GM19193 (cell line): ENCODE data around the gene LSAMP.

ENCODE experiments used
- POLR2A ChIP-seq: IDR thresholded peaks from 4 replicates; pipeline ENCODE4 v1.6.1; 2011; ENCODE audit not compliant: insufficient read depth, insufficient read length; ENCODE audit errors: extremely low read depth

The LSAMP gene

DNA sequence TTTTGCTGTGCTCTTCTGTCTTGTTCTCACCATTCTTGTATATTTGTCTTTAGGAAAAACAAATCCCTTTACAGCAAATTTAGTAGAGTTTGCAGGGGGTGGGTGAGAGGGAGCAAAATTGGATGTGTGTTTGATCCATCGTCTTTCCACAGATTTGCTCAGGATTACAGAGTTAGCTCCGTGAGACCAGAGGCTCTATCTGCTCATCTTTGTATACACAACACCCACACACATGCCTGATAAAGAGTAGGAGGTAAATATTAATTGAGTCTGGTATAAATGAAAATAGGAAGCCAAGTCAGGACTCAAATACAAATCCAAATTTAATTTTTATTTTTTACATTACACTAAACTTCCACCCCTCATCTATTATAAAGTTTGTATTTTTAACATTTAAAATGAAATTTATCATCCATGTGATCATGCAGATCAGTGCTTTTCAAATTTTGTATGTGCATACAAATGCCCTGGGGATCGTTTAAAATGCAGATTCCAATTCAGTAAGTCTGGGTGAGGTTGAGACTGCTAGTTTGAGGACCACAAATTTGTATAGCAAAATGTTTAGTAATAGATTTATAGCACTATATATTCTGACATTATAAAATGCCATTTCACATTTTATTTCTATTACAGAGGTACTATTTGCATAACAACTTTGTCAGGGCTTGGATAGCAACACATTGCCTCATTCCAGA, 326.7 kb downstream of the LSAMP start:
- TF ChIP-seq POLR2A: no peak

DNA sequence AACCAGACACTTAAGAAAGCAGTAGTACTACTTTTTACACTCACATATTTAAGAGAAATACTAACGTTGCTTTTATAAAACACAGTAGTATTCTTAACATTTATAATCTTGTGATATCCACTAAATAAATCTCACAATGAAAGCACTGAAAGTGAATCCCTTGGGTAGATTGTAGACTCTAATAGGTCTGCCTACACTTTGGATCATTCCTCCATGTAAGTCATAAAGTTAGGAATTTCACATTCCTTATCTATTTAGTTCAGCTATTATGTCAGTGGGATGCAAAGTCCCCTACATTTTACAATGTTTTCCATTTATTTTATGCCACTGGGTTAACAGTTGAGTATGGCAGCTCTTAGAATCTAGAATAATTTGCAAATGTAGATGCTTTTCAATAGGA, 330.7 kb downstream of the LSAMP start:
- no peak for TF ChIP-seq POLR2A

DNA sequence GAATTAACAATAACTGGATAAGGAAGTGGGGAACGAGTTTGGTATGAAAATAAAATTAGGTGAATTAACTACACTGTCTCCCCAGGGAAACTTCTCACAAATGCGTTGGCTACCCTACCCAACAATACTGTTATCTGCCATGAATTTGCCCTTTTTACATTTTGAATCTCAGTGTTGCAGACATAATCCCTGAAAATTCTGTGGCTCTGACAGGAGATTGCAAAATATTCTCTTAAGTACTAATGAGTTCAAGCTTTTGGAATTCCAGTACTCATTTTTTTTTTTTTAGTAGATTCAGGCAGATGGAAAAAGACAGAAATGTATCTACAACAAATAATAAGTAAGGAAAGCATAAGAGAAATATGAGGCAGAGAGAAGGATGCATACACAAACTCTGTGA, 332.6 kb downstream of the LSAMP start:
- TF ChIP-seq POLR2A: no peak

DNA sequence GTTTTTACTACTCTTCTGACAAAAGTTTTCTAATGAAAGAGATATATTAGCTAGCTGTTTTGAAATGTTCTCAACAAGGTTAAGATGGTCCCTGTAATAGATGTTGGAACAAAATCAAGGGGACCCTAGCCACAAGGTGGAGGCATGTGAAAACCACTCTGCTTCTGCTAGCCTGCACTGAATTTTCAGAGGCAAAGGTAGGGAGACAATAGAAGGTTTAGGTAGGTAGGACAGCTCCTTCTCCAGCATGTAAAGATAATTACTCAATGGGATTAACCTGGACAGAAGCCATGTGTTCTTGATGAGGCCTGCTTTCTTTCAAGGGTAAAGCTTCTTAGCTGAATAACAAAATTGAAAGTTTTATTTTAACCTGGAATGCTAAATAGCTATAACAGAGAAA, 333.5 kb downstream of the LSAMP start:
- no peak for TF ChIP-seq POLR2A

DNA sequence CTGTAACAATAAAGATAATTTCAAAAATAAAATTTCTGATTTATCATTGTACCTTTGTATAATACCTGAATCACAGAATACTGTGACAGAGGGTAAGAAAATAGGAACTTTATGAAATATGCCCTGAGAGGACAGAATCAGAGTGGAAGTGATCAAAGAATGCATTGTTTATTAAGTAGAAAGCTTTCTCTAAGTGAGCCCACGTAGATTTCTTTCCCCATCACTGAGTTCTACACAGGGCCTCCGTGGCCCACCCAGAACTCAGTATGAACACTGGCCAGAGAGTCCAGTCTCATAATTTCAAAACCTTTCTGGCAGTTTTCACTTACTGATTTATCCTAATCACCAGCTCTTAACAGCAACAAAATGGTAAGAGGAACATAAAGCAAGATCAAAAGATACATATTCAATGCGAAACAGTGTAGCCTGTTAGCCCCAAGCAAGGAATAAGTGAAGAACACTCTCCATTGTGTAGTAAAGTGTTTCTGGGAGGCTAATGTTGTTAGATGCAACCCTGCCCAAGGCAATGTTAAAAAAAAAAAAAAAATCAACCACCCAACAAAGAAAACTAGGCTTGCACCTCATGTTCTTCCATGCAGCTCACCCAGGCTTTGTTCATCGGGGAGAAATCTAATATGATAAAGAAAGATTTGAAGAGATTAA, 341.3 kb downstream of the LSAMP start:
- TF ChIP-seq POLR2A: no peak

DNA sequence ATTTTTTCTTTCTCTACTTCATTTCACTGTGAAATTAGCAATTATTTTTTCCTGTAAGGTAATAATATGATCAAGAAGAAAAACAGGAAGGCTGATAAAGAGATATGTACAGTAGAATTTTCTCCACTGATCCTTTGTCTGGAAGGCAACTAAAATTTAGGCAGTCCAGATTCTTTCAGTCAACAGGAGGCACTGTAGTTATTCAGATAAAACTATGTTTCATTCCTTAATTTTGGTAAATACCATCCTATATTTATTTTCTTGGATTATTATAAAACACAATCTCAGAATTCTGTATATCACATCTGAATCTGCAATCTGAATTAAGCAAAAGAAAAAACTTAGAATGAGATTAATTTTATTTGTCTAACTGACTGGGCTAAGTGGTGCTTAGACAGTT, 343.2 kb downstream of the LSAMP start:
- no peak for TF ChIP-seq POLR2A

DNA sequence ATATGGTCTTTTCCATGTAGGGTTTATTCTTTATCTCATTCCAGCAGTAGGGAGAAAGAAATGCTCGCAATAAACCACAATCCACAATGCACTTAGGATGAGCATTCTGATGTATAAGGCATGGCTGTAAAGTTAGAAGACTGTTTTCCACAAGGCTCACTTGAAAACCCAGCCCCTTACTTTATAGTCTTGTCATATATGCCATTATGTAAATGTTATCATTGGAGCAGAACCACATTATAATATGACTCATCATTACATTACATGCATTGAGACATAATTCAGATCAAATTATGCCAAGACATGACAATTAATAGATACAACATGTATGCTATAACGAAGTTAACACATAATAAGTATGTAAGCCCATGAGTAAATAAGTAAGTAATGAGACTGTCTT, 348.1 kb downstream of the LSAMP start:
- TF ChIP-seq POLR2A: no peak

DNA sequence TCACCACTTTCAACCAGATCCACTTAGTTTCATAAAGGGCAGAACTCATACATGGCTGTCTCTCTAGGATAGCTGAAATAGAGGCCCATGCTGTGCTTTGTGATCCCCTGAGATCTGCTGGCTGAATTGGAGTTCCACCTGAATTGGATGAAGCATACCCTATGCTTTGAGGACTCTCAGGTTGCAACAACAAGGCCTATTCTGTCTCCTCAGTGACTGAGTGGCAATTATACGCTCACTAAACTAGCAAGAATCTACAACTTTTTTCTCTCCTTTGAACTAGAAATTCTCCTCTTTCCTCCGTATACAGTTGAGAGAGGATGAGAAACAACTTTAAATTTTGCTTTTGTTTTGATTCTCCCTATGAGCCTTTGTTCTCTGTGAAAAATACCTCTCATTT, 348.7 kb downstream of the LSAMP start:
- no peak for TF ChIP-seq POLR2A

DNA sequence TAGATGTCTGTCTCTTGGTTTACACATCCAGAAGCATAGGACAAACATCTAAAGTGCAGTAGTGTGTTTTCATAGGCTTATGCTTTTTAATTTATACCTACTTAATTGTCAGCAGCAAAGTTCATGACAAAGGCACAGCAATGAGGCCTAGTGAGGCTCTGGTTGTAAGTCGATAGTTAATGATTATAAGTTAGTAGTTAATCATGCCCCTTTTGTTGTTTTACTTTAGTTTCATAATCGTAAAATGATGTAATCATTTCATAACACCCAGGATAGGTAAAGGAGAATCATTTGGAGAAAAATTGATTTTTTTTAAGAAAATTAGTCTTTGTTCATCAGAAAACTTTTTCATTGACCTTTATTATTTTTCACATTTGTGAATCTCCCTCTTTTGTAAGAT, 351.9 kb downstream of the LSAMP start:
- no peak for TF ChIP-seq POLR2A

DNA sequence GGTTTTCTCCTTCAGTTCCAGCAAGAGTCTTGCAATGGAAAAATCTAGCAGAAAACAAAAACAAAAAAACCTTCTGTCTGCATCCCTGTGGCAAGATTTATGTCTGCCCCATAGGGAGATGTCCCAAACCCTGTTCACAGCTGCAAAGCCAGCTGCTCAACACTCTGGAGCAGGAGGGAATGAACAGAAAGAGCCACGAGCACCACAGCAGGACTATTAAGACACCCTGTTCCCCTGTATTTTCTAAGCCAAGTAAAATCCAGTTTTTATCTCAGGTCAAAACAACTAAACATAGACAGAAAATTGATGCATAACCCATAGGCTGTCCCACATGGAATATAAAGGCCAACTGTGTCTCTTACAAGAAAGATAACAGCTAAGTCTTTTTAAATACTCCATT, 357.9 kb downstream of the LSAMP start:
- TF ChIP-seq POLR2A: no peak

DNA sequence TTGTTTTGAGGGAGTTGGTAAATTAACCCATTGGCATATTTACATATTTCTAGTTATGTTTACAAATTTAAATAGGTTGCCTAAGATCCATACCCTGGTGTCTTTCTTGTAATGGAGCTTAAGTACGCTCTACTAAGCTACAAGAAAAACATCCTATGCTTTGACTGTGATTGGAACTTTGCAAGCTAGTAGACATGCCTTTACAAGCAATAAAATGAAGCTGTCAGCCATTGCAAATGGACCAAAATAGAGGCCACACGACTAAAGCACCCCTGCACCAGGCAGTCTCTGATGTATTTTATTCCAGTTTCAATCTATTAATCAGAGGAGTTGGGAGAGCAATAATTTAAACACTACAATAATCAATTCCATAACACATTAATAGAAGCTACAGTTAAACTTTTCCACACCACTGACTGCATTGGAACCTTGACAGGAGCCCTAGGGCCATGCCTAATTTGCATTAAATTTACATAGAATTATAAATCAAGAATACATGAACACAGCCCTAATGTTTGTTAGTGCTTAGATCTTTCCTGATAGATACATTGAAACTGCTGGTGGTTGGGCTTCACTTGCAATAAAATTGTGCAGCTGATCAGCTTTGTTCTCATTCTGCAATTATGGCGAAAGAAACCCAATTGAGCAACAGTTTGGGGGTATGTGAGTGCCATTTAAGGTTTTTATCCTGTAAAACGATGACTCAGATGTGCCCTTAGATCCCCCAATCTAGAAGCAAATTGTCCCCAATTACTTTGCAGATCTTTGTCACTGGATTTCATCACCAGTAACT, 360.1 kb downstream of the LSAMP start:
- TF ChIP-seq POLR2A: no peak

DNA sequence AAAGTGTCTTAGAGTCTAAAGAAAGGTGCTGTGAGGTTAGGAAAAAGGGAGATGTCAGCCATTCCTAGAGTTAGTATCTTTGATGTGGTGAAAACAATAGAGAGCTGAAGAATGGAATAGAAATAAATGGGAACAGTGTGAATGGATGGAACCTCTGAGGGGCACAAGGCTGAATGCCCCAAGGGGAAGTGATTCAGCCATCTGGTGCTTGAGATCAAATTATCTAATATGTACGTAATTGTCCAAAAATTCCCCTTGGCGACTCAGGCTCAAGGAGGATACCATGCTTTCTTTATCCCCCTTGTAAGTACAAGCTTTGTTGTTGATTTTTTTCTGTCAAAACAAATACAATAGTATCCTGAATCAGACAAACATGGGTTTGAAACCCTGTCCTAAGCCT, 361.6 kb downstream of the LSAMP start:
- no peak for TF ChIP-seq POLR2A

DNA sequence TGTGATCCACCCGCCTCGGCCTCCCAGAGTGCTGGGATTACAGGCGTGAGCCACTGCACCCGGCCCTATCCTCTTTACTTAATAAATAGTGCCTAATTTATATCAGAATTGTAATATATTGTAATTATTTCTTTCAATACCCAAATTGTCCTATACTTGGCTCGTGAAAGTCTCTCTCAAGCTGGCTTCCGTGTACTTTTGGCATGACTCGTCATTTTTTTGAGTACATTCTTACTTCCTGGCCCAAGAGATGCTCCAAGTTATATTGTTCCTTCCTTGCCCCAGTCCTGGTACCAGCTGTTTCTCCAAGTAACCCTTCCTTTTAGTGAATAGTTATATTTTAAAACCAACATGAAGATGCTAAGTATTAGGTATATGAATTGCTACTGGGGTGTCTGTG, 366.7 kb downstream of the LSAMP start:
- no peak for TF ChIP-seq POLR2A

DNA sequence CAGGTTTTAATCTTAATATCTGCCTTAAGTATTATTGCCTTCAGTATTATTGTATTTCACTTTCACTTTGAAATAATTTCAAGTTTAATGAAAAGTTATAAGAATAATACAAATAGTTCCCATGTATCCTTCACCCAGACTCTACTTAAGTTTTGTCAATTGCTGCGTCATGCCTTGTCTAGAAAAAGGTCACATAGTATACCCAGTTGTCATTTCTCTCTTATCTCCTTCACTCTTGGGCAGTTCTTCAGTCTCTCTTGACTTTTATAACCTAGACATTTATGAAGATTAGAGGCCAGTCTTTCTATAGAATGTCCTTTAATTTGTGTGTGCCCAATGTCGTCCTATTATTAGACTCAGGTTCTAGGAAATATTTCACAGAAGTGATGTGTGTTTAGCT, 367.7 kb downstream of the LSAMP start:
- no peak for TF ChIP-seq POLR2A

DNA sequence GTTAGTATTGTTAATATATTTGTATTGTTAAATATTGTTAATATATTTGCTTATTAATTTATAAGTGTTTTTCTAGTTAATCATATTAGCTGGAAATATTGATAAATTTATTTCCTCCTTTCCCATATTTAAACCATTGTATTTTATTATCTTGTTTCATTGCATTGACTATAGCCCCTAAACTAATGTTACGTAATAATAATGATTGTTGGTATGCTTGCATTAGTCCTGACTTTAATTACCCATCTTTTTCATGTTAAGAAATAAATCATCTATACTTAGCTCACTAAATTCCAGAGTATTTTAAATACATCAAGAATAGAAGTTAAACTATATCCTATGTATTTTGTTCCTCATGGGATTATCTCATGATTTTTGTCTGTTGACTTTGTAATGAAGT, 368.2 kb downstream of the LSAMP start:
- no peak for TF ChIP-seq POLR2A

DNA sequence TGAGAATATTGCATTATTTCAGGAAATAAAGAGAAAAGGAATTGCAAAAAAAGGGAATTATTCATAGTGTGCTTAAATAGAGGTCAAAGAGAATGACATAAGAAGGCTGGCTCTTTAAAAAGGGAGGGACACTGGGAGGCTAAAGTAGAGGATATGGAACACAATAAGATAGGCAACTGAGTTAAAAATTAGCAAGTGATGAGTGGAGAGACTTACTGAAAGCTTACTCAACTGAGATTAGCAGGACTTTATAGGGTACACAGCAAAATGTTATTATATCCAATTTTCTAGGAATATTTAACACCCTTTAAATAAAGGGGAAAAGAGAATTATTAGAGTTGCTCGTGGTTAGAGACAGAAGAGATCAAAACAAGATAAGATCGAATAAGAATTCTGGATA, 375.2 kb downstream of the LSAMP start:
- TF ChIP-seq POLR2A: no peak
